Breast epithelium (tissue), 4 donors: ENCODE data around the gene RNPS1. TPM values are rescaled to one million over a fixed set of nuclear protein-coding genes. Genes with fewer than 3 reads are reported as not detected.

Experiments used
- DNase-seq, 2 donors: peaks; one replicate each; pipeline ENCODE4 v3.0.0-alpha.2; 2019; ENCODE audit warnings: low spot score in 2 of 2
- H3K27ac ChIP-seq, 2 donors: fragments of 200-600 bp; sonication (generic) in 1 of 2; one replicate each; pipeline ENCODE4 v1.5.1; 2016 to 2019; ENCODE audit warnings: mild to moderate bottlenecking in 1 of 2
- H3K27me3 ChIP-seq, 2 donors: fragments of 200-600 bp; sonication (generic) in 1 of 2; one replicate each; pipeline versions ENCODE4 v1.5.1 to v1.6.0; 2017 to 2019; ENCODE audit warnings: control low read depth in 1 of 2, mild to moderate bottlenecking in 1 of 2
- H3K36me3 ChIP-seq: fragments of 200-600 bp; one replicate; pipeline ENCODE4 v1.5.1; 2019
- H3K4me1 ChIP-seq, 2 donors: fragments of 200-600 bp; sonication (generic); one replicate each; pipeline ENCODE4 v1.5.1; 2016 to 2019; ENCODE audit warnings: control low read depth in 1 of 2
- H3K4me3 ChIP-seq, 3 donors: fragments of 200-600 bp; sonication (generic); 1 replicate in 2 of 3; 2 replicates in 1 of 3; pipeline ENCODE4 v1.5.1; 2016 to 2019; ENCODE audit warnings: mild to moderate bottlenecking in 3 of 3, moderate library complexity in 2 of 3
- H3K9me3 ChIP-seq, 2 donors: fragments of 200-600 bp; sonication (generic) in 1 of 2; one replicate each; pipeline ENCODE4 v1.5.1; 2016 to 2019; ENCODE audit warnings: control low read depth in 1 of 2
- CTCF ChIP-seq, 3 donors: fragments of 450-650 bp; IDR thresholded peaks; one replicate each; pipeline ENCODE4 v1.5.1; 2016 to 2017; ENCODE audit warnings: antibody characterized with exemption in 3 of 3, mild to moderate bottlenecking in 3 of 3, moderate library complexity in 3 of 3
- POLR2A ChIP-seq: fragments of 450-650 bp; IDR thresholded peaks from one replicate; pipeline ENCODE4 v1.6.1; 2016; ENCODE audit warnings: antibody characterized with exemption, mild to moderate bottlenecking, moderate library complexity
- POLR2AphosphoS5 ChIP-seq, 3 donors: sonication (generic); formaldehyde crosslinking; IDR thresholded peaks; one replicate each; pipeline ENCODE4 v1.6.1; 2017; ENCODE audit warnings: antibody characterized with exemption in 3 of 3
- intact Hi-C: fragments of 100-400 bp; cut with DNase I; formaldehyde crosslinking; loops from one replicate; pipeline ENCODE4 v1.15.1; 2023; ENCODE audit warnings: low total_unique reads
- total RNA-seq, 3 donors: library from RNA; depleted of rRNA; stranded (reverse); fragments of >200 nt; gene quantifications; one replicate each; pipeline ENCODE4 v1.1.0, GENCODE V29; 2016

Gene RNPS1
- total RNA-seq, 3 donors from 2014 or later, result 93.1 to 107 (median 97.5) TPM

- H3K9me3 ChIP-seq, result no peaks in the 10 kb centered on the region
- H3K27ac ChIP-seq, result no peak overlapping the region
- no peak for TF ChIP-seq CTCF (IDR thresholded peaks at IDR 0.05)
- H3K27me3 ChIP-seq, result no peaks in the 10 kb centered on the region
- no peak for DNase-seq
- no peak overlapping the region for H3K4me3 ChIP-seq
- no peaks in the 10 kb centered on the region for H3K4me1 ChIP-seq
- no peaks in the 10 kb centered on the region for H3K36me3 ChIP-seq
- intact Hi-C loops, result no loop called here
These were observed 27.3 kb upstream of the RNPS1 start for GRCh38 chr16:2295056-2295798.

GRCh38 chr16:2292221-2292620 lies 24.3 kb upstream of the RNPS1 start:
- Histone ChIP-seq H3K27me3 (no peaks in the 10 kb centered on the region), H3K27ac (no peak overlapping the region), H3K9me3 (no peaks in the 10 kb centered on the region), H3K4me1 (no peaks in the 10 kb centered on the region), H3K4me3 (no peak overlapping the region), H3K36me3 (no peaks in the 10 kb centered on the region)
- TF ChIP-seq POLR2A, result no peak
- no peak for TF ChIP-seq CTCF (IDR thresholded peaks at IDR 0.05)
- no peak for TF ChIP-seq POLR2AphosphoS5 (IDR thresholded peaks at IDR 0.05)
- intact Hi-C loops, result no loop called here
- DNase-seq, result no peak

- Histone ChIP-seq H3K36me3 (no peaks in the 10 kb centered on the region), H3K27me3 (no peaks in the 10 kb centered on the region), H3K4me3 (no peak overlapping the region), H3K9me3 (no peaks in the 10 kb centered on the region), H3K4me1 (no peaks in the 10 kb centered on the region), H3K27ac (no peak overlapping the region)
- DNase-seq, result no peak
- TF ChIP-seq POLR2AphosphoS5 (IDR thresholded peaks at IDR 0.05) (no peak), CTCF (IDR thresholded peaks at IDR 0.05) (no peak), POLR2A (no peak)
- intact Hi-C loops, result no loop called here
These were observed 21.4 kb upstream of the RNPS1 start for GRCh38 chr16:2289282-2289681.

- TF ChIP-seq POLR2AphosphoS5 (IDR thresholded peaks at IDR 0.05) (no peak), POLR2A (no peak), CTCF (IDR thresholded peaks at IDR 0.05) (no peak)
- no peaks in the 10 kb centered on the region for H3K27me3 ChIP-seq
- H3K4me3 ChIP-seq, result no peak overlapping the region
- no peak for DNase-seq
- H3K27ac ChIP-seq, result no peak overlapping the region
- H3K9me3 ChIP-seq, result no peaks in the 10 kb centered on the region
- no peaks in the 10 kb centered on the region for H3K4me1 ChIP-seq
- intact Hi-C loops, result no loop called here
- H3K36me3 ChIP-seq, result no peaks in the 10 kb centered on the region
These were observed 20.8 kb upstream of the RNPS1 start for GRCh38 chr16:2288726-2289125.

GRCh38 chr16:2287916-2288547 lies 20.1 kb upstream of the RNPS1 start:
- Histone ChIP-seq H3K27ac (no peak overlapping the region), H3K4me1 (no peaks in the 10 kb centered on the region), H3K9me3 (no peaks in the 10 kb centered on the region), H3K27me3 (no peaks in the 10 kb centered on the region), H3K4me3 (no peak overlapping the region), H3K36me3 (no peaks in the 10 kb centered on the region)
- intact Hi-C loops, result no loop called here
- DNase-seq, result no peak
- TF ChIP-seq CTCF (IDR thresholded peaks at IDR 0.05) (no peak), POLR2A (no peak), POLR2AphosphoS5 (IDR thresholded peaks at IDR 0.05) (no peak)
